Loucy (cell line): ENCODE results near the gene BMP3.

Experiments
- H2AFZ ChIP-seq: fragments of 200-600 bp; sonication (generic); 2 replicates; pipeline ENCODE4 v1.6.0; 2016; ENCODE audit warnings: antibody characterized with exemption, mild to moderate bottlenecking, low read length, moderate library complexity
- H3F3A ChIP-seq: fragments of 200-600 bp; 2 replicates; pipeline ENCODE4 v1.6.0; 2016; ENCODE audit warnings: antibody characterized with exemption, low read depth, mild to moderate bottlenecking
- H3K27me3 ChIP-seq: fragments of 200-600 bp; sonication (generic); 2 replicates; pipeline ENCODE4 v1.6.1; 2014; ENCODE audit warnings: low read length, mild to moderate bottlenecking; ENCODE audit not compliant: insufficient read depth, poor library complexity, severe bottlenecking
- H3K36me3 ChIP-seq: fragments of 200-600 bp; sonication (generic); 2 replicates; pipeline ENCODE4 v1.6.1; 2016; ENCODE audit warnings: low read length; ENCODE audit not compliant: insufficient read depth
- H3K4me1 ChIP-seq: fragments of 200-600 bp; sonication (generic); 2 replicates; pipeline ENCODE4 v1.5.1; 2014; ENCODE audit warnings: low read length, mild to moderate bottlenecking; ENCODE audit not compliant: insufficient read depth, poor library complexity, severe bottlenecking
- H3K4me2 ChIP-seq: fragments of 200-600 bp; sonication (generic); 2 replicates; pipeline ENCODE4 v1.6.0; 2014; ENCODE audit warnings: antibody characterized with exemption, low read length, low read depth, mild to moderate bottlenecking; ENCODE audit not compliant: poor library complexity, severe bottlenecking
- H3K4me3 ChIP-seq: fragments of 200-600 bp; sonication (generic); 2 replicates; pipeline ENCODE4 v1.5.1; 2014; ENCODE audit warnings: low read length, mild to moderate bottlenecking, mixed read lengths; ENCODE audit not compliant: poor library complexity, severe bottlenecking
- H3K79me2 ChIP-seq: fragments of 200-600 bp; sonication (generic); 2 replicates; pipeline ENCODE4 v1.6.1; 2014; ENCODE audit warnings: low read length; ENCODE audit not compliant: insufficient read depth
- H3K9ac ChIP-seq: fragments of 200-600 bp; sonication (generic); 2 replicates; pipeline ENCODE4 v1.6.0; 2014; ENCODE audit warnings: mild to moderate bottlenecking, low read depth, low read length, moderate library complexity; ENCODE audit not compliant: poor library complexity, severe bottlenecking
- H3K9me2 ChIP-seq: fragments of 200-600 bp; sonication (generic); replicated peaks from 2 replicates; pipeline ENCODE4 v1.6.1; 2016; ENCODE audit warnings: low read depth, low read length, mixed read lengths
- H3K9me3 ChIP-seq: fragments of 200-600 bp; sonication (generic); 2 replicates; pipeline ENCODE4 v1.6.1; 2014; ENCODE audit warnings: mild to moderate bottlenecking, antibody characterized with exemption, low read length, low read depth; ENCODE audit not compliant: insufficient read depth
- H4K20me1 ChIP-seq: fragments of 200-600 bp; sonication (generic); 2 replicates; pipeline ENCODE4 v1.6.0; 2014; ENCODE audit warnings: antibody characterized with exemption, low read length, mild to moderate bottlenecking; ENCODE audit not compliant: insufficient read depth, poor library complexity, severe bottlenecking
- EZH2phosphoT487 ChIP-seq: fragments of 200-600 bp; IDR thresholded peaks from 2 replicates; pipeline ENCODE4 v1.6.1; 2018; ENCODE audit warnings: antibody characterized with exemption, mild to moderate bottlenecking, moderate library complexity, borderline replicate concordance
- TF ChIP-seq, protein P1 (sequence below): fragments of 200-600 bp; sonication (generic); conservative IDR thresholded peaks from 2 replicates; pipeline ENCODE4 v1.5.1; 2014; ENCODE audit warnings: mild to moderate bottlenecking, antibody characterized with exemption, low read length

BMP3 gene

DNA sequence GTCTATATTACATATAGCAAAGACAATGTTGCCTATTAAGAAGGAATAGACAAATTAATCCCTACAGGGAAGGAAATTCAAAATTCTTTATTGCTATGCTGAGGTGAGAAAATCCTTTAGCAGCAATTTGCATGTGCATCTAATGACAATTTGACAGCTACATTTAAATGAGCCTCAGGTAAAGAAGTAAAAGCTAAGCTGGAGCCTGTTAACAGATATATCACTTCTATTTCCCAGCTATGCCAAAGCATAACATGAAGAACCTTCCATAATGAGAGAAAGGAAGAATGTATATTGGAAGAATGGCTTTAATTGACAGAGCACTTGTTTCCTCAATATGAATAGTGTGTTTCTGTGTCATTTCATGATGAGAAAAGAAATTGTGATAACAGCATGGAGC lies 71.6 kb downstream of the BMP3 start:
- H3K9ac ChIP-seq, result no peak overlapping the region
- peaks cover 6% of the 10 kb centered on the region for H3K4me1 ChIP-seq
- no peaks in the 10 kb centered on the region for H3K9me3 ChIP-seq
- H3K79me2 ChIP-seq, result no peaks in the 10 kb centered on the region
- no peaks in the 10 kb centered on the region for H3K9me2 ChIP-seq
- no peaks in the 10 kb centered on the region for H3K36me3 ChIP-seq
- TF ChIP-seq, protein P1, sequence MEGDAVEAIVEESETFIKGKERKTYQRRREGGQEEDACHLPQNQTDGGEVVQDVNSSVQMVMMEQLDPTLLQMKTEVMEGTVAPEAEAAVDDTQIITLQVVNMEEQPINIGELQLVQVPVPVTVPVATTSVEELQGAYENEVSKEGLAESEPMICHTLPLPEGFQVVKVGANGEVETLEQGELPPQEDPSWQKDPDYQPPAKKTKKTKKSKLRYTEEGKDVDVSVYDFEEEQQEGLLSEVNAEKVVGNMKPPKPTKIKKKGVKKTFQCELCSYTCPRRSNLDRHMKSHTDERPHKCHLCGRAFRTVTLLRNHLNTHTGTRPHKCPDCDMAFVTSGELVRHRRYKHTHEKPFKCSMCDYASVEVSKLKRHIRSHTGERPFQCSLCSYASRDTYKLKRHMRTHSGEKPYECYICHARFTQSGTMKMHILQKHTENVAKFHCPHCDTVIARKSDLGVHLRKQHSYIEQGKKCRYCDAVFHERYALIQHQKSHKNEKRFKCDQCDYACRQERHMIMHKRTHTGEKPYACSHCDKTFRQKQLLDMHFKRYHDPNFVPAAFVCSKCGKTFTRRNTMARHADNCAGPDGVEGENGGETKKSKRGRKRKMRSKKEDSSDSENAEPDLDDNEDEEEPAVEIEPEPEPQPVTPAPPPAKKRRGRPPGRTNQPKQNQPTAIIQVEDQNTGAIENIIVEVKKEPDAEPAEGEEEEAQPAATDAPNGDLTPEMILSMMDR, result no peak
- TF ChIP-seq EZH2phosphoT487, result no peak
- no peaks in the 10 kb centered on the region for H3F3A ChIP-seq
- H3K4me3 ChIP-seq, result no peak overlapping the region
- no peaks in the 10 kb centered on the region for H3K27me3 ChIP-seq
- no peaks in the 10 kb centered on the region for H4K20me1 ChIP-seq
- H3K4me2 ChIP-seq, result no peak overlapping the region
- H2AFZ ChIP-seq, result no peak overlapping the region

- H4K20me1 ChIP-seq, result no peaks in the 10 kb centered on the region
- H3K9ac ChIP-seq, result no peak overlapping the region
- H3K9me3 ChIP-seq, result no peaks in the 10 kb centered on the region
- H3F3A ChIP-seq, result no peaks in the 10 kb centered on the region
- peaks cover 6% of the 10 kb centered on the region for H3K4me1 ChIP-seq
- H3K27me3 ChIP-seq, result no peaks in the 10 kb centered on the region
- H3K9me2 ChIP-seq, result no peaks in the 10 kb centered on the region
- no peaks in the 10 kb centered on the region for H3K79me2 ChIP-seq
- peak overlapping the region; percentile 48; the same call in 1 of the 2 replicates for H2AFZ ChIP-seq
- TF ChIP-seq, protein P1, result no peak
- TF ChIP-seq EZH2phosphoT487, result no peak
- H3K4me3 ChIP-seq, result no peak overlapping the region
- no peak overlapping the region for H3K4me2 ChIP-seq
- H3K36me3 ChIP-seq, result no peaks in the 10 kb centered on the region
Observed at GRCh38 chr4:81106150-81106549, 75.6 kb downstream of the BMP3 start.
